Choroid plexus epithelial cell (primary cell): Measurements from ENCODE around the gene MMS19.
"Not testable (repeated sequence)": the region's sequence is repeated elsewhere in the genome, so short reads cannot be mapped to it uniquely, and the experiment has no call there.

Experiments used
- DNase-seq: peaks from one replicate; pipeline ENCODE4 v3.0.0-alpha.2; 2010; ENCODE audit warnings: low read depth
- H3K4me3 ChIP-seq: 2 replicates; pipeline ENCODE4 v1.5.1; 2011; ENCODE audit warnings: low read depth, mild to moderate bottlenecking, control low read depth, low read length, moderate library complexity
- TF ChIP-seq, protein P1 (sequence below): conservative IDR thresholded peaks from 2 replicates; pipeline ENCODE4 v1.5.1; 2011; ENCODE audit warnings: low read depth, mild to moderate bottlenecking, control low read depth, inconsistent platforms, low read length, moderate library complexity

MMS19 gene

GRCh38 chr10:97475936-97476594 is 22.2 kb downstream of the MMS19 start:
- DNase-seq, result peak; percentile 84
- TF ChIP-seq, protein P1, sequence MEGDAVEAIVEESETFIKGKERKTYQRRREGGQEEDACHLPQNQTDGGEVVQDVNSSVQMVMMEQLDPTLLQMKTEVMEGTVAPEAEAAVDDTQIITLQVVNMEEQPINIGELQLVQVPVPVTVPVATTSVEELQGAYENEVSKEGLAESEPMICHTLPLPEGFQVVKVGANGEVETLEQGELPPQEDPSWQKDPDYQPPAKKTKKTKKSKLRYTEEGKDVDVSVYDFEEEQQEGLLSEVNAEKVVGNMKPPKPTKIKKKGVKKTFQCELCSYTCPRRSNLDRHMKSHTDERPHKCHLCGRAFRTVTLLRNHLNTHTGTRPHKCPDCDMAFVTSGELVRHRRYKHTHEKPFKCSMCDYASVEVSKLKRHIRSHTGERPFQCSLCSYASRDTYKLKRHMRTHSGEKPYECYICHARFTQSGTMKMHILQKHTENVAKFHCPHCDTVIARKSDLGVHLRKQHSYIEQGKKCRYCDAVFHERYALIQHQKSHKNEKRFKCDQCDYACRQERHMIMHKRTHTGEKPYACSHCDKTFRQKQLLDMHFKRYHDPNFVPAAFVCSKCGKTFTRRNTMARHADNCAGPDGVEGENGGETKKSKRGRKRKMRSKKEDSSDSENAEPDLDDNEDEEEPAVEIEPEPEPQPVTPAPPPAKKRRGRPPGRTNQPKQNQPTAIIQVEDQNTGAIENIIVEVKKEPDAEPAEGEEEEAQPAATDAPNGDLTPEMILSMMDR, result no peak
- H3K4me3 ChIP-seq, result no peak overlapping the region

DNA sequence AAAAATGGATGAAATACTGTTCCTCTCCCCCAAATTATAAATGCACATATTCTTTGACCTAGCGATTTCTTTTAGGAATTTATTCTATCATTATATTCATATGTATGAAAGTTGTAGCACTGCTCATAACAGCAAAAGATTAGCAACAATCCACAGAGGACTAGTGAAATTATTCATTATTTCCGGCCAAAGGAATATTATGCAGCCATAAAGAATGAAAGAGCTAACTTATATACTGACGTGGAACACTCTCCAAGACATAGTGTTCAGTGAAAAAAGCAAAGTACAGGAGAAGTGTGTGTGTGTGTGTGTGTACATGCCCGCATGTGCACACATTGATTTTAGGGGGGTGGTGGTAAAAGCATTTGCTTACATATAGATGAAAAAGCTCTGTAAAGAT is 23.3 kb downstream of the MMS19 start:
- TF ChIP-seq, protein P1, result no peak
- no peak overlapping the region for H3K4me3 ChIP-seq
- no peak for DNase-seq

DNA sequence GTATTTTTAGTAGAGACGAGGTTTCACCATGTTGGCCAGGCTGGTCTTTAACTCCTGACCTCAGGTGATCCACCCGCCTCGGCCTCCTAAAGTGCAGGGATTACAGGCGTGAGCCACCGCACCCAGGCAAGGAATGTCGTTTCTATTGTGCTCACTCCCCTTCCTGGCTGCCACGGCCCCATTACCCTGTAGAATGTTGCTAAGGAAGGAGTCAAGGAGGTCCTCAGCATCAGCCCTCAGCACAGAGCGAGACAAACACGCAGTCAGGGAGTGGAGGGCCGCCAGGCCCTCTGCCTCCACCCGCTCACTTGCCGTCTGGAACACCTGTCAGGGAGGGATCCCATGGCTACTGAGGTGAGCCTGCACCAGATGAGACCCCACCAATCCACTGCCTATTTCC is 29.4 kb downstream of the MMS19 start:
- H3K4me3 ChIP-seq, DNase-seq: not testable (repeated sequence)

DNA sequence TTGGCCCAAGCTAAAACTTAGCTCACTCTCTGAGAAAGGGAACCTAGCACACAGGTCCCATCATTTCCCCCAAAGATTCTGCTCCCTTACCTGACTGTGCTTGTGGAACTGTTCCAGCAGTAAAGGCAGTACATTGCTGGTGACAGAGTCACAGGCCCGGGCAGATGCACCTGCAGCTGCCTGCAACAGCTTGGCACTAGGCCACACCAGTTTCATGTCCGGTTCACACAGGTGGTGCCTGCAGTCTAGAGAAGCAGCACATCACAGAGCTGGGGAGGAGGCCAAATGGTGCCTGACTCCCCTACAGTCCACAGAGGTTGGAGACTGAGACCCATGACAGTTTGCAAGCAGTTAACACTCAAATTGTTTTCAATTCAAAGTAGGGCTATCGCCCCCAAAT is 30.1 kb downstream of the MMS19 start:
- no peak overlapping the region for H3K4me3 ChIP-seq
- TF ChIP-seq, protein P1, result no peak
- DNase-seq, result no peak

DNA sequence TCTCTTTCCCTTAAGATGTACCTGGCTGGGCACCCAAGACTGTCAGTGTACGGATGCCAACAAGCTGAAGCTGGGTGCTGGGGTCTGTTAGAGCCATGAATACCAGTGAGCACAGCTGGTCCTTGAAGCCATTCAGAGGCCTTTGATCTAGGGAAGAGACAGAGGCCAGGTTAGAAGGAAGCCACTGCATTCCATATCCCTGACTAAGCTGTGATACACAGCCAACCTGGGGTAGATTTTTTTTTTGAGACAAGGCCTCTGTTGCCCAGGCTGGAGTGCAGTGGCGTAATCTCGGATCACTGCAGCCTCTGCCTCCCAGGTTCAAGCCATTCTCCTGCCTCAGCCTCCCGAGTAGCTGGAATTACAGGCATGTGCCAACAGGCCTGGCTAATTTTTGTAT is 31.5 kb downstream of the MMS19 start:
- peak; percentile 63 for DNase-seq
- H3K4me3 ChIP-seq, result no peak overlapping the region
- TF ChIP-seq, protein P1, result no peak

DNA sequence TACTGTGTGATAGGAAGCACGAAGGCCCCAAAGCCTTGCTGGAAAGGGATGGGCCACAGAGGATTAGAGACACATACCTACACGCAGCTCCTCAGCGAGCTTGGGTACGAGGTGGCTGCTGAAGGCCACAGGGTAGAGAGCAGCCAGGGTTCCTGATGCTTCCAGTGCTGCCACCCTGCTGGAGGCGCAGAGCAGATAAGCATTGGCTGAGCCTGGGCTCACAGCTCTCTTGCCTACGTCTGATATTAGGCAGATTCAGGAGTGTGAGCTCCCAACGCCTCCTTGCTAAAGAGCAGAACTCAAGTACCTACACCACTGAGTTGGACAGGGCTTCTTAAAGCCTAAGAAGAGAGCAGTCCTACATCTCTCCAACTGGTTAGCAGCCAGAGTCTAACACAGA is 32.2 kb downstream of the MMS19 start:
- TF ChIP-seq, protein P1, result no peak
- no peak for DNase-seq
- no peak overlapping the region for H3K4me3 ChIP-seq

DNA sequence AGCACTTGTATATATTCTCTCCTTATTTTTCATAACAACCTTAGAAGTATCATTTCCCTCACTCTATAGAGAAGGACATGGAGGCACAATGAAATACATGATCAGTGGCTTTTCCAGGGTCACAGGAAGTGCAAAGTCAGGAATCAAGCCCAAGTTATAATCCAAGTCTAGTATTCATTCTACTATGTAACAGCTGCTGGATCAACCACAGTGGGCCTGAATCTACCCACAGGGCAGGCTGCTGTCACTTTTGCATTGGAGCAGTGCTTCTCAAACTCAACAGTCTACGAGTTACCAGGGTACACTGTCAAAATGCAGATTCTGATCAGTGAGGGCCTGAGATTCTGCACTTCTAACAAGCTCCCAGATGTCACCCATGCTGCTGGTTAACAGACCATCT is 34.0 kb downstream of the MMS19 start:
- no peak overlapping the region for H3K4me3 ChIP-seq
- no peak for DNase-seq
- TF ChIP-seq, protein P1, result no peak
